ENCODE measurements around the gene ELFN2. TPM values are rescaled to one million over a fixed set of nuclear protein-coding genes. Genes with fewer than 3 reads are reported as not detected.

The ELFN2 gene
- total and polyA plus RNA-seq, 12 donors, result 0.04 to 3.3 (median 0.32) TPM; not detected in 2

DNA sequence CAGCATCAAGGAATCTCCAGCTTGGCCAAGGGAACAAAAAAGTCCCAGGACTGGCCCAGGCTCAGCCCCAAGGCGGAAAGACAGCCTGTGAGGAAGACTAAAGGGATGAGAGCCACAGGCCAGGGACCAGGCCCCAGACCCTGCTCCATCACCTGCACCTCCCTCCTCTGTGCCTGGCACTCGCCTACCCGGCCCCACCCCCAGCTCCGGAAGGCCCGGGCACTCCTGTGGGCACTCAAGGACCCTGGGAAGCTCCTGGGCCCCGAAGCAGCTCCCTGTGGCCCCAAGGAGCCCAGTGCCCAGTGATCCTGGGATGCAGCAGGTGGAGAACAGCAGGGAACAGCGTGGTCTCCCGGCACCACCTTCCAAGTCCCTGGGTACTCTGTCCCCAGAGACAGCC, 18.2 kb downstream of the ELFN2 start:
- Histone ChIP-seq H3K27me3 (peaks cover 7% of the 10 kb centered on the region), H3K4me1 (replicated peaks in 1 of 2) (no peaks in the 10 kb centered on the region)
- 60 to 100% (median 66%) methylated on average over 1 to 8 of the region's 8 CpGs for WGBS, 4 donors

GRCh38 chr22:37407856-37408255, 19.4 kb downstream of the ELFN2 start:
- H3K9me3 ChIP-seq (replicated peaks in 1 of 3), result no peaks in the 10 kb centered on the region
- no peak overlapping the region for H3K27ac ChIP-seq
- TF ChIP-seq, protein P1, sequence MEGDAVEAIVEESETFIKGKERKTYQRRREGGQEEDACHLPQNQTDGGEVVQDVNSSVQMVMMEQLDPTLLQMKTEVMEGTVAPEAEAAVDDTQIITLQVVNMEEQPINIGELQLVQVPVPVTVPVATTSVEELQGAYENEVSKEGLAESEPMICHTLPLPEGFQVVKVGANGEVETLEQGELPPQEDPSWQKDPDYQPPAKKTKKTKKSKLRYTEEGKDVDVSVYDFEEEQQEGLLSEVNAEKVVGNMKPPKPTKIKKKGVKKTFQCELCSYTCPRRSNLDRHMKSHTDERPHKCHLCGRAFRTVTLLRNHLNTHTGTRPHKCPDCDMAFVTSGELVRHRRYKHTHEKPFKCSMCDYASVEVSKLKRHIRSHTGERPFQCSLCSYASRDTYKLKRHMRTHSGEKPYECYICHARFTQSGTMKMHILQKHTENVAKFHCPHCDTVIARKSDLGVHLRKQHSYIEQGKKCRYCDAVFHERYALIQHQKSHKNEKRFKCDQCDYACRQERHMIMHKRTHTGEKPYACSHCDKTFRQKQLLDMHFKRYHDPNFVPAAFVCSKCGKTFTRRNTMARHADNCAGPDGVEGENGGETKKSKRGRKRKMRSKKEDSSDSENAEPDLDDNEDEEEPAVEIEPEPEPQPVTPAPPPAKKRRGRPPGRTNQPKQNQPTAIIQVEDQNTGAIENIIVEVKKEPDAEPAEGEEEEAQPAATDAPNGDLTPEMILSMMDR (IDR thresholded peaks at IDR 0.05), result no peak
- TF ChIP-seq POLR2A (IDR thresholded peaks at IDR 0.05), result no peak
- WGBS, 4 donors, result 77 to 96% (median 81%) methylated on average over 5 to 8 of the region's 8 CpGs
- H3K36me3 ChIP-seq (replicated peaks in 1 of 2), result no peaks in the 10 kb centered on the region
- H3K4me1 ChIP-seq (replicated peaks in 1 of 2), result no peaks in the 10 kb centered on the region
- peaks cover 7% of the 10 kb centered on the region for H3K27me3 ChIP-seq
- intact Hi-C loops (cut with DNase I), result no loop called here
- no peak for DNase-seq
- no peak overlapping the region for H3K4me3 ChIP-seq

More for the DNA sequence above, 18.2 kb downstream of the ELFN2 start:
- Histone ChIP-seq H3K27ac (no peak overlapping the region), H3K4me3 (no peak overlapping the region), H3K36me3 (replicated peaks in 1 of 2) (no peaks in the 10 kb centered on the region), H3K9me3 (replicated peaks in 1 of 3) (no peaks in the 10 kb centered on the region)
- TF ChIP-seq POLR2A (IDR thresholded peaks at IDR 0.05), result no peak
- TF ChIP-seq, protein P1 (IDR thresholded peaks at IDR 0.05), result no peak
- DNase-seq, result no peak
- intact Hi-C loops (cut with DNase I), result no loop called here

- intact Hi-C loops (cut with DNase I), result no loop called here
- H3K27ac ChIP-seq, result no peak overlapping the region
- no peaks in the 10 kb centered on the region for H3K36me3 ChIP-seq (replicated peaks in 1 of 2)
- no peaks in the 10 kb centered on the region for H3K9me3 ChIP-seq (replicated peaks in 1 of 3)
- TF ChIP-seq POLR2A (IDR thresholded peaks at IDR 0.05), result no peak
- TF ChIP-seq, protein P1 (IDR thresholded peaks at IDR 0.05), result no peak
- WGBS, 4 donors, result 79 to 82% (median 80%) methylated on average over 7 to 17 of the region's 17 CpGs
- DNase-seq, result no peak
- H3K4me3 ChIP-seq, result no peak overlapping the region
- peaks cover 7% of the 10 kb centered on the region for H3K27me3 ChIP-seq
- no peaks in the 10 kb centered on the region for H3K4me1 ChIP-seq (replicated peaks in 1 of 2)
Observed at GRCh38 chr22:37406441-37407235, 20.6 kb downstream of the ELFN2 start.

- 45 to 73% (median 52%) methylated on average over 11 of the region's 11 CpGs for WGBS, 4 donors
- Histone ChIP-seq H3K9me3 (replicated peaks in 1 of 3) (no peaks in the 10 kb centered on the region), H3K27ac (no peak overlapping the region), H3K4me3 (no peak overlapping the region), H3K4me1 (replicated peaks in 1 of 2) (no peaks in the 10 kb centered on the region), H3K36me3 (replicated peaks in 1 of 2) (no peaks in the 10 kb centered on the region), H3K27me3 (peaks cover under 1% of the 10 kb centered on the region)
- peak in 1 of 7 donors; percentile 16 for DNase-seq
- TF ChIP-seq, protein P1 (IDR thresholded peaks at IDR 0.05), result no peak
- TF ChIP-seq POLR2A (IDR thresholded peaks at IDR 0.05), result no peak
- intact Hi-C loops (cut with DNase I), result no loop called here
Observed at GRCh38 chr22:37404091-37404490, 23.2 kb downstream of the ELFN2 start.
